HG03432 (cell line): ENCODE data around the gene KRT6A.

Source experiments
- ATAC-seq: cut with Tn5 transposase; IDR thresholded peaks from one replicate; pipeline ENCODE4 v1.9.1; 2021; ENCODE audit warnings: mild to moderate bottlenecking, moderate library complexity; ENCODE audit not compliant: unreplicated experiment

KRT6A gene

DNA sequence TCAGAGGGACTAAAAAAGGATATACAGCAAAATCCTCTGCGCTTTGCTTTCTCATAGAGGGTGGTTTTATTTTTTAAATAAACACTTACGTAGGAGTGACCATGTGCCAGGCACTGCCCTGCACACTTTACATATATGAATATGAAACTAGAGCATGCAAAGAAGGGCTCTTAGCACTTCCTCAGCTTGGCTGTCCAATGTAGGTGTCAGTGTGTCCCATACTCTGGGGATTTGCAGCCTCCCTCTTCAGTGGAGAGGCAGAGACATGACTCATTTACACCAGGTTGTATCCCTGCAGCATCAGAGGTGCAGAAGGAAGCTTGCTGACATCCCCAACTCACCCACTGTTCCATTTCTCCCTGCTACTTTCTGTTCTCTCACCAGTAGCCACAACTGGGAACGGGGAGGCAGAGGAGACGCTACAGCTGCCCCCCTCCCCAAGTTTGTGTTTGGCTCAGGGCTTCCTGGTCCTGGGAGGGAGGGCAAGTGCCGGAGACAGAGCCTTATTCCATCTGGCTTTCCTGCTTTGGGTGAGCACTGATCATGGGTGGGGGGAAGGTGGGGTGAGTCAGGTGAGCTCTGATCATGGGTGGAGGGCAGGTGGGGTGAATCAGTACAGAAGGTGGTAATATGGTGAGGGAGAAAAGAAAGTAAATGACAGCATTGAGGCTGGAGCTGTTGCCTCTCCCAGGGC, 32.0 kb upstream of the KRT6A start:
- ATAC-seq = no peak

- ATAC-seq = no peak
Measured at GRCh38 chr12:52524241-52524897, 31.3 kb upstream of the KRT6A start.

GRCh38 chr12:52523824-52524223, 30.8 kb upstream of the KRT6A start:
- ATAC-seq = no peak

DNA sequence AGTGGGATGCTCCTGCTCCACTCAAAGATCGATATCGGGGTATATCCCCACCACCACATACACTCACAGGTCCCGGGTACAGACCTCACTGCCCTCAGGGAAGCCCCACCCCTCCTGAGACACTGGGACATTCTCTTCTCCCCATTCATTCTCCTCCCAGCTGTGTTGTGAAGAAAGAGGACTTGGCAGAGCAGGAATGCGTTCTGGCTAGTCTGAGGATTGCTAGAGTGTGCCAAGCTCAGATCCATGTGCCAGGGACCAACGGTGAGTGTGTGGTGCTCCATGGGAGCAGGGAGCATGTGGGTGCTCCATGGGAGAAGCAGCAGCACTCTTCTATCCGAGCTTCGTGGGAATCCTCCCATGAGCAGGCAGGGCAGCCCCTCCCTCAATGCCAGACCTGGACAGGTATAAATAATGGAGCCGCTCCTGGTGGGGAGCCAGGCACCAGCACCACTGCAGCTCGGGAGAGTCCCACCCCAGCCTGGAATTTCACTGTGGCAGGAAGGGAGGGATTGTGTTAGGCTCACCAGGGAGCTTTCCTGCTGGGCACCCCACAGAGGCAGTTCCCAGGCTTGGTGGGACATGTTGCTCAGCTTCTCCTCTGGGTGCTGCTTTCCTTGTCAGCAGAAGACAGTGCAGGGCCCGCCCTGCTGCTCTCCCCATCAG, 29.4 kb upstream of the KRT6A start:
- no peak for ATAC-seq

DNA sequence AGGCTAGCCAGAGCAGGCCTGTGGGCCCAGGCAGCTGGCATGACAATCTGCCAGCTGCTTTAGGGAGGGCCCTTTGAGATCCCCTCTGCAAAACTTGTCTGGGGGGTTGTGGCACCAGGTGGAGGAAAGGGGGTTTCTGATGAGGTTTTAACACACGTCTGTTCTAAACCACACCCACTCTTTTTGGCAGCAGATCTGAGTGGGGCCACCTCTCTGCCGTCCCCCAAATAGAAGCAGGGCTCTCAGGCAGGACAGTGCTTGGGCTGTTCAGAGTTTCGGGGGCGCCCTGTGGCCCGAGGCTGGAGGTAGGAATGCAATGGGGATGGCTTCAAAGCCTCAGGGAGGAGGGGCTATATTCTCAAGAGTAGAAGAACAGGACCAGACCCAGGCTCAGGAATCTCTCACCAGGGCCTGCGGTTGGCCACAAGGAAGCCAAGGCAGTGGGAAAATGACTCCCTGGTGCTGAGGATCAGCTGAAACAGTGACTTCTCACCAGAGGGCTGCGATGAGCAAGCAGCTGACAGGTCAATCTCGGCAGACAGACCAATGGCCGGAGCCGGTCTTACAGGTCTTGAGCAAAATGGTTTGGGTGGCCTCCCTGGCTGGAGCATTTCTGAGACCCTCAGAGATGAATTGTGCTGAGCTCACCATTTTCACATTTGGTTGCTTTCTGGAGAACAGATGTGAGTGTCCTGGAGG, 28.7 kb upstream of the KRT6A start:
- no peak for ATAC-seq

GRCh38 chr12:52521175-52521567, 28.1 kb upstream of the KRT6A start:
- no peak for ATAC-seq

GRCh38 chr12:52519826-52520662, 27.0 kb upstream of the KRT6A start, which contains the start of gene KRT5:
Gene KRT5 (minus strand): TSS chr12:52520394. CDS start chr12:52520296, 98 bp downstream.
- no peak for ATAC-seq

DNA sequence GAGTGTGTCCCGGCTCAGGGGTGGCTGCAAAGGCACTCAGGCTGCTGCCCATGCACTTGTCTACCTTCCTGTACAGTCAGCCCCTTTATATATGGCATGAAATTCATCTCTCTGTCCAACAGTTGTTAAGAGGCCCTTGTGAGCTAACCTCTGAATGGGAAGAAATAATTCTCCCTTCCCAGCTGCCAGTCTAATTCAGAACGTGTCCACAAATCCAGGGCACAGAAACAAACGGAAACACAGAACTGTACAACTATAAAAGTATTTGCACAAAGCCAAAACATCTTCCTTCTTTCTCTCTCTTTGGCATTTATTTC, 26.3 kb upstream of the KRT6A start:
- ATAC-seq = no peak

DNA sequence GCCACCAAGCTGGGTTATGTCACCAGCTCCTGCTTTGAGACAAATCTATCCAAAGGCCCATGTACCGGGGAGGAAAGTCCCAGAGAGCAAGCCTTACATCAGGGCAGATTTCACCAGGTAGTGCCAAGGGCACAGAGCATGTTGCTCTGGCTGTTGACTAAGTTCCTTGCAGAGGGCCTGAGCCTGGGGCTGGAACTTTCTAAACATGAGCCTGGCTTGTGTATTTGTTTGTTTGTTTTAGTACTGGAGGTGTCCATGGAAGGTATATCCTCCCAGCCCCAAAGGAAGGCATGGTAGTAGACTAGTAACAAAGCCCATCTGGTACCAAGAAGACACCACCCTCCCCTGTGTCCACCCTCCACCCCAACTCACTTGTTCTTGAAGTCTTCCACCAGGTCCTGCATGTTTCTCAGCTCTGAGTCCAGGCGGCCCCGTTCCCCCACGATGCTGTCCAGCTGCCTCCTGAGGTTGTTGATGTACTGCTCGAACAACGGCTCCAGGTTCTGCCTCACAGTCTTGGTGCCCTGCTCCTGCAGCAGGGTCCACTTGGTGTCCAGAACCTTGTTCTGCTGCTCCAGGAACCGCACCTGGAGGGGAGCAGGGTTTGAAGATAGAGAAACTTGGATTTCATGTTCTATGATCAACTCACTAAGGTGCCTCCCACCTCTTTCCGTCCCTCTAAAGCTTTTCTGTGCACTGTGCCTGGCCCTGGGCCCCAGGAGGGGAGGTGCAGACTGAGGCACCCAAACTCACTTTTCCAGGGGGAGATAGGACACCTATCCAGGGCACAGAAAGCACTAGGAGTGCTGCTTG, 25.7 kb upstream of the KRT6A start:
- no peak for ATAC-seq

- ATAC-seq = no peak
Measured at GRCh38 chr12:52517888-52518287, 24.8 kb upstream of the KRT6A start.

DNA sequence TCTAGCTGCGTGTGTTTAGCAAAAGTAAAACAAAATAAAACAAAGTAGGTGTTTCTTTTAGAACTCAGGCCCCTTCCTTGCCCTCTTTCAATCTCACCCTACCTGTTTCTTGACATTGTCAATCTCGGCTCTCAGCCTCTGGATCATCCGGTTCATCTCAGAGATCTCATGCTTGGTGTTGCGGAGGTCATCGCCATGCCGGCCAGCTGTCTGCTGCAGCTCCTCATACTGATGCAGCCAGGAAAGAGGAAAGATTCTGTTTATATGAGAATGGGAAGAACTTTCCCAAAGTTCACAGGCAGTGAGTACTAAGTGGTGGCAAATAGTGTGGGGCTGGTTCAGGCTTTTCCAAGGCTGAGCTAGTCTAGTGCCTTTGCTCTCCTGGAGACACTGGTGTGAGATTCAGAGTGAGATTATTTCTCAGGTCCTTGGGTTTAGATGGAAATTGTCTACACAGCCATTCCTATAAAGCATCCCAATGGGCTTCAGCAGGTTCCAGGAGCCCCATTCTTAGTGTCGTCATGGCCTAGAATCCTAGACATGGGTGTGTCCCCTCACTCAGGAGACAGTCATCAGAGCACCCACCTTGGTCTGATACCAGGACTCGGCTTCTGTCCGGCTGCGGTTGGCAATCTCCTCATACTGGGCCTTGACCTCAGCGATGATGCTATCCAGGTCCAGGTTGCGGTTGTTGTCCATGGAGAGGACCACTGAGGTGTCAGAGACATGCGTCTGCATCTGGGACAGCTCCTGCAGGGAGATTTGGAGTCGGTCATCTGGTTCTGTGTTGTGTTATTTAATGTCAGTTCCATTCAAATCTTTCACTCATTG, 24.2 kb upstream of the KRT6A start:
- no peak for ATAC-seq

DNA sequence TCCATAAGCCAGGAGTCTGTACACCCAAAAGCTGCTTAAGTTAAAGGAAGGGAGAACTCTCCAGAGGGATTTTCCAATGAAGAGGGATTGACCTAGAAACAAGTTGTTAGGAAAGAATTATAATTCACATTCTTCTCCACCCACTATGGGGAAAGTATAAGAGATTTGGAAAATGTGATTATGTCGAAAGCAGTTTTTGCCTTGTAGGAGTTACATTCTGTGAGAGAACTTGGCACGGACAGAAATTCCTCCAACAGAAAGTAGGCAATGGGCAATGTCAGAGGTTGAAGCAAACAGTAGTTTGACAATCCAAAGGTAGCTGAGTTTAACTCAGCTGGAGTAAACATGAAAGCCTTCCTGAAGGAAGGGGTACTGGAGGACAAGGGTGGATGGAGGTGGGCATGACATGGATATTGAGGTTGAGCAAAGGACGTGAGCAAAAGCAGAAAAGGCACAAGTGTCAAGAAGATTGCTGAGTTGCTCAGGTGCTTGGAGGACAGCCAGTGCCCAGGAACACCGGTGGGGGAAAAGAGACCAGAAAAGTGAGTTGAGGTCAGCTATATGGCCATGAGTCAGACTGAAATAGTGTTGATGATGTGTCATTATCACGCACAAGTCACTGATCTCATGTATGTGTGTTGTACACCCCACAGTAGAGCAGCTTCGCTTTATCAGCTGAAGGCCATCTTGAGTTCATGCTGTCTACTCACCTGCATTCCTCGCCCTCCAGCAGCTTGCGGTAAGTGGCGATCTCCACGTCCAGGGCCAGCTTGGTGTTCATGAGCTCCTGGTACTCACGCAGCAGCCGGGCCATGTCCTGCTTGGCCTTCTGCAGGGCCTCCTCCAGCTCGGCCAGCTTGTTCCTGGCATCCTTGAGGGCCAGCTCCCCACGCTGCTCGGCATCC, 23.1 kb upstream of the KRT6A start:
- ATAC-seq = no peak

- no peak for ATAC-seq
Measured at GRCh38 chr12:52515319-52515646, 22.2 kb upstream of the KRT6A start.

GRCh38 chr12:52514471-52515318, 21.6 kb upstream of the KRT6A start:
- ATAC-seq = no peak

GRCh38 chr12:52513736-52514135, 20.7 kb upstream of the KRT6A start:
- ATAC-seq = no peak

- no peak for ATAC-seq
Measured at GRCh38 chr12:52508211-52508610, 15.2 kb upstream of the KRT6A start.
